ENCODE data around the gene ARL17B.
"Not testable (repeated sequence)": the region's sequence is repeated elsewhere in the genome, so short reads cannot be mapped to it uniquely, and the experiment has no call there.

Gene ARL17B

GRCh38 chr17:46385491-46385890 is 23.9 kb upstream of the ARL17B start:
- H3K4me2 ChIP-seq (ENCODE audit: low read depth, low read length, poor library complexity, severe bottlenecking); H3K27me3 ChIP-seq (ENCODE audit: low read length); H4K20me1 ChIP-seq (ENCODE audit: low read depth, low read length); H3K79me2 ChIP-seq (ENCODE audit: insufficient read depth, low read length); H3K9me2 ChIP-seq (replicated peaks; ENCODE audit: insufficient read depth, low read length); H3K9ac ChIP-seq (ENCODE audit: low read length); H3K27ac ChIP-seq (ENCODE audit: low read depth, low read length); H3K4me3 ChIP-seq (ENCODE audit: insufficient read depth, low read length, poor library complexity, severe bottlenecking); H3K36me3 ChIP-seq (ENCODE audit: low read length); H3F3A ChIP-seq (ENCODE audit: insufficient read depth); H2AFZ ChIP-seq (ENCODE audit: low read depth, low read length, severe bottlenecking); H3K9me3 ChIP-seq (ENCODE audit: insufficient read depth, low read length): not testable (repeated sequence)

GRCh38 chr17:46383118-46383517 is 21.6 kb upstream of the ARL17B start:
- H3K4me3 ChIP-seq (ENCODE audit: insufficient read depth, low read length, poor library complexity, severe bottlenecking); H4K20me1 ChIP-seq (ENCODE audit: low read depth, low read length): not testable (repeated sequence)

GRCh38 chr17:46373418-46373817 is 11.9 kb upstream of the ARL17B start:
- H3K27me3 ChIP-seq (ENCODE audit: low read length); H3K4me3 ChIP-seq (ENCODE audit: insufficient read depth, low read length, poor library complexity, severe bottlenecking); H3K27ac ChIP-seq (ENCODE audit: low read depth, low read length); H3K9ac ChIP-seq (ENCODE audit: low read length); H3K79me2 ChIP-seq (ENCODE audit: insufficient read depth, low read length); H3K9me3 ChIP-seq (ENCODE audit: insufficient read depth, low read length); H4K20me1 ChIP-seq (ENCODE audit: low read depth, low read length); H3F3A ChIP-seq (ENCODE audit: insufficient read depth); H3K4me2 ChIP-seq (ENCODE audit: low read depth, low read length, poor library complexity, severe bottlenecking); H3K9me2 ChIP-seq (replicated peaks; ENCODE audit: insufficient read depth, low read length); H3K36me3 ChIP-seq (ENCODE audit: low read length); H2AFZ ChIP-seq (ENCODE audit: low read depth, low read length, severe bottlenecking): not testable (repeated sequence)

More at GRCh38 chr17:46383118-46383517, 21.6 kb upstream of the ARL17B start:
- not testable (repeated sequence) for H3K79me2 ChIP-seq (ENCODE audit: insufficient read depth, low read length); H3K27ac ChIP-seq (ENCODE audit: low read depth, low read length); H3F3A ChIP-seq (ENCODE audit: insufficient read depth); H3K27me3 ChIP-seq (ENCODE audit: low read length); H3K9ac ChIP-seq (ENCODE audit: low read length); H3K4me2 ChIP-seq (ENCODE audit: low read depth, low read length, poor library complexity, severe bottlenecking); H3K9me3 ChIP-seq (ENCODE audit: insufficient read depth, low read length); H3K9me2 ChIP-seq (replicated peaks; ENCODE audit: insufficient read depth, low read length); H3K36me3 ChIP-seq (ENCODE audit: low read length); H2AFZ ChIP-seq (ENCODE audit: low read depth, low read length, severe bottlenecking)

- not testable (repeated sequence) for H3K4me2 ChIP-seq (ENCODE audit: low read depth, low read length, poor library complexity, severe bottlenecking); H3K9me2 ChIP-seq (replicated peaks; ENCODE audit: insufficient read depth, low read length); H3K36me3 ChIP-seq (ENCODE audit: low read length); H3K9ac ChIP-seq (ENCODE audit: low read length); H3K4me3 ChIP-seq (ENCODE audit: insufficient read depth, low read length, poor library complexity, severe bottlenecking); H3K9me3 ChIP-seq (ENCODE audit: insufficient read depth, low read length); H4K20me1 ChIP-seq (ENCODE audit: low read depth, low read length); H3K27ac ChIP-seq (ENCODE audit: low read depth, low read length); H3K79me2 ChIP-seq (ENCODE audit: insufficient read depth, low read length); H3K27me3 ChIP-seq (ENCODE audit: low read length); H3F3A ChIP-seq (ENCODE audit: insufficient read depth); H2AFZ ChIP-seq (ENCODE audit: low read depth, low read length, severe bottlenecking)
Observed at GRCh38 chr17:46372236-46373229, 11.0 kb upstream of the ARL17B start.

- not testable (repeated sequence) for H3F3A ChIP-seq (ENCODE audit: insufficient read depth); H3K27ac ChIP-seq (ENCODE audit: low read depth, low read length); H3K36me3 ChIP-seq (ENCODE audit: low read length); H3K9me3 ChIP-seq (ENCODE audit: insufficient read depth, low read length); H3K79me2 ChIP-seq (ENCODE audit: insufficient read depth, low read length); H3K4me2 ChIP-seq (ENCODE audit: low read depth, low read length, poor library complexity, severe bottlenecking); H3K9me2 ChIP-seq (replicated peaks; ENCODE audit: insufficient read depth, low read length); H2AFZ ChIP-seq (ENCODE audit: low read depth, low read length, severe bottlenecking); H3K27me3 ChIP-seq (ENCODE audit: low read length); H3K9ac ChIP-seq (ENCODE audit: low read length); H4K20me1 ChIP-seq (ENCODE audit: low read depth, low read length); H3K4me3 ChIP-seq (ENCODE audit: insufficient read depth, low read length, poor library complexity, severe bottlenecking)
Observed at GRCh38 chr17:46367520-46367919, 6.0 kb upstream of the ARL17B start.

GRCh38 chr17:46361145-46361735 is 326 bp downstream of the ARL17B start:
- not testable (repeated sequence) for H3K79me2 ChIP-seq (ENCODE audit: insufficient read depth, low read length); H3K27ac ChIP-seq (ENCODE audit: low read depth, low read length); H4K20me1 ChIP-seq (ENCODE audit: low read depth, low read length); H3K9ac ChIP-seq (ENCODE audit: low read length); H3K4me2 ChIP-seq (ENCODE audit: low read depth, low read length, poor library complexity, severe bottlenecking); H3K27me3 ChIP-seq (ENCODE audit: low read length); H3K4me3 ChIP-seq (ENCODE audit: insufficient read depth, low read length, poor library complexity, severe bottlenecking); H3F3A ChIP-seq (ENCODE audit: insufficient read depth); H3K36me3 ChIP-seq (ENCODE audit: low read length); H3K9me2 ChIP-seq (replicated peaks; ENCODE audit: insufficient read depth, low read length); H3K9me3 ChIP-seq (ENCODE audit: insufficient read depth, low read length); H2AFZ ChIP-seq (ENCODE audit: low read depth, low read length, severe bottlenecking)

- H3K4me2 ChIP-seq (ENCODE audit: low read depth, low read length, poor library complexity, severe bottlenecking); H3K27me3 ChIP-seq (ENCODE audit: low read length); H3F3A ChIP-seq (ENCODE audit: insufficient read depth): not testable (repeated sequence)
Observed at GRCh38 chr17:46353856-46354255, 7.7 kb downstream of the ARL17B start.

GRCh38 chr17:46349060-46349459 is 12.5 kb downstream of the ARL17B start:
- not testable (repeated sequence) for H2AFZ ChIP-seq (ENCODE audit: low read depth, low read length, severe bottlenecking); H3K4me3 ChIP-seq (ENCODE audit: insufficient read depth, low read length, poor library complexity, severe bottlenecking); H3K27me3 ChIP-seq (ENCODE audit: low read length); H4K20me1 ChIP-seq (ENCODE audit: low read depth, low read length); H3K27ac ChIP-seq (ENCODE audit: low read depth, low read length); H3F3A ChIP-seq (ENCODE audit: insufficient read depth); H3K9ac ChIP-seq (ENCODE audit: low read length); H3K4me2 ChIP-seq (ENCODE audit: low read depth, low read length, poor library complexity, severe bottlenecking); H3K36me3 ChIP-seq (ENCODE audit: low read length); H3K79me2 ChIP-seq (ENCODE audit: insufficient read depth, low read length); H3K9me3 ChIP-seq (ENCODE audit: insufficient read depth, low read length); H3K9me2 ChIP-seq (replicated peaks; ENCODE audit: insufficient read depth, low read length)

More at GRCh38 chr17:46353856-46354255, 7.7 kb downstream of the ARL17B start:
- H4K20me1 ChIP-seq (ENCODE audit: low read depth, low read length); H3K4me3 ChIP-seq (ENCODE audit: insufficient read depth, low read length, poor library complexity, severe bottlenecking); H3K79me2 ChIP-seq (ENCODE audit: insufficient read depth, low read length); H3K27ac ChIP-seq (ENCODE audit: low read depth, low read length); H3K9me3 ChIP-seq (ENCODE audit: insufficient read depth, low read length); H3K36me3 ChIP-seq (ENCODE audit: low read length); H3K9ac ChIP-seq (ENCODE audit: low read length); H3K9me2 ChIP-seq (replicated peaks; ENCODE audit: insufficient read depth, low read length); H2AFZ ChIP-seq (ENCODE audit: low read depth, low read length, severe bottlenecking): not testable (repeated sequence)

All from SU-DHL-6 (cell line).